Measurements from ENCODE around the gene SMAD6.

- no peak for TF ChIP-seq CTCF (IDR thresholded peaks at IDR 0.05; ENCODE audit: low read depth, low read length)
- no peak for TF ChIP-seq MYC (IDR thresholded peaks at IDR 0.05; ENCODE audit: low read depth, low read length)
- TF ChIP-seq MAX (IDR thresholded peaks at IDR 0.05; ENCODE audit: low read depth, low read length): no peak
- no peak for TF ChIP-seq POLR2A (IDR thresholded peaks at IDR 0.05; ENCODE audit: extremely low read depth, insufficient read length)
Observed at GRCh38 chr15:66777054-66777453, 75.0 kb downstream of the SMAD6 start.
